GM19372 (cell line): ENCODE measurements around the gene HELB.

Source experiments
- ATAC-seq: cut with Tn5 transposase; IDR thresholded peaks from one replicate; pipeline ENCODE4 v1.9.1; 2021; ENCODE audit warnings: mild to moderate bottlenecking, low read depth, moderate library complexity; ENCODE audit not compliant: unreplicated experiment

HELB gene

DNA sequence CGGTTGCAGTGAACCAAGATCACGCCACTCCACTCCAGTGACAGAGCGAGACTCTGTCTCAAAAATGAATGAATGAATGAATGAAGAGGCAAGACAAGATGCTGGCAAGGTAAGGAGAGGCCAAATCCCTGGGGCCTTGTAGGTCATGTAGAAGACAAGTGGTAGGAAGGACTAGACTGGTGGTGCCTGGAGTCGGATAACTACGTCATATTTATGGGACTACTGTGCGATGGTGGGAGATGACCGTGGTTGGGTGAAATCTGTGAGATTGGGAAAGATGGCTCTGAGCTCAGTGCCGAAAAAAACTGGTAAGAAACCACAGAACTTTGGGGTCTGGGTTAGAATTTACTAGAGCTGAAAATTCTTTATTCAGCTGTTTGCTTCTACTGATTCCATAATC is 50.6 kb downstream of the HELB start:
- no peak for ATAC-seq

GRCh38 chr12:66354291-66354690 is 52.0 kb downstream of the HELB start:
- ATAC-seq: no peak

GRCh38 chr12:66359300-66359699 is 57.0 kb downstream of the HELB start:
- no peak for ATAC-seq

DNA sequence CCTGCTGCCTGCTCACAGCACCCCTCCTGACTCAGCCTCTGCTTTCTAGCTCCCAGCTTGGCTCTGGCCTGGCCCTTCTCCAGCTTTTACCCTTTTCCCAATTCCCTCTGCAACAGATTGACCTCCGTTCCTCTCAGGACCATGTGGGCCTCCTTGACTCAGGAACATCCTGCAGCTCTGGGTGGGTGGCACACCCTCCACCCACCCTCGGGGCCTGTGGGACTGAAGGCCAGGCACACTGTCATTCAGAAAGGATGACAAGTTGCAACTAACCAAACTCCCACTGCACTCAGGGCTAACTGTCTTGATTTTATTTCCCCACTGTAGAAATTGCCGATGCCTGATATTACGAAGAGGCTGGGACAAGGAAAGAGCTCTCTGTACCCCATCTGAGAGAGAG is 59.4 kb downstream of the HELB start:
- no peak for ATAC-seq

DNA sequence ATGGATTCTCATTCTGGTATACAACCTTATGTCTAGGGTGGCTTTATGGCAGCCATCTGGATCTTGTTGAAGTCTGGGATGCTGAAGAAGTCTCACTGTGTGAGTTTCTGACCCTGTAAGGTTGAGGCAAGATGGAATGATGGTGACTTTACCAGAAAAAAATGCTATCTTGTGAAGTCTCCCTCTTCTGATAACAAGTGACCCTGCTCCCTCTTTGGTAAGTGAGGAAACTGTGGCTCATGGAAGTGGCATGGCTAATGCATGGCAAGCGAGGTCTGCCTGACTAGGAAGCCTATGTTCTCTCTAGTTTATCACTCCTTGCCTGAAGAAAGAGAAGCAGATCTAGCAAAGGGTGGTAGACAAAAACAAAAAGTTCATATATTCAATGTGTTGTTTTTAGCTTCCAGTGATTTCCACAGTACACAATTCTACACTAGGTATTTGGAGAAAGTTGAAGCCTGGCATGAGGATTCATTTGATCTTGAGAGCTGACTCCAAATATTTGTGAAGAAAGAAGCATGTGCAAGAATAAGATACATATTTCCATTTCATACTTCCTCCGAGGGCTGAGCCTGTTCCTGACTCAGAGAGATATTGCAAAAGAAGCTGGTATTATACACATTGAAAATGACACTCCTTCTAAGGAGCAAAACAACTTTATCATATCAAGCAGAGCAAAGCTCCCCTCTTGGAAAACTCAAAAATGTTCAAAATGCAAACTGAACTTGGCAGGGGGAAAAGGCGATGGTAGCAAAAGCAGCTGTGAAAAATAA is 63.6 kb downstream of the HELB start:
- no peak for ATAC-seq

DNA sequence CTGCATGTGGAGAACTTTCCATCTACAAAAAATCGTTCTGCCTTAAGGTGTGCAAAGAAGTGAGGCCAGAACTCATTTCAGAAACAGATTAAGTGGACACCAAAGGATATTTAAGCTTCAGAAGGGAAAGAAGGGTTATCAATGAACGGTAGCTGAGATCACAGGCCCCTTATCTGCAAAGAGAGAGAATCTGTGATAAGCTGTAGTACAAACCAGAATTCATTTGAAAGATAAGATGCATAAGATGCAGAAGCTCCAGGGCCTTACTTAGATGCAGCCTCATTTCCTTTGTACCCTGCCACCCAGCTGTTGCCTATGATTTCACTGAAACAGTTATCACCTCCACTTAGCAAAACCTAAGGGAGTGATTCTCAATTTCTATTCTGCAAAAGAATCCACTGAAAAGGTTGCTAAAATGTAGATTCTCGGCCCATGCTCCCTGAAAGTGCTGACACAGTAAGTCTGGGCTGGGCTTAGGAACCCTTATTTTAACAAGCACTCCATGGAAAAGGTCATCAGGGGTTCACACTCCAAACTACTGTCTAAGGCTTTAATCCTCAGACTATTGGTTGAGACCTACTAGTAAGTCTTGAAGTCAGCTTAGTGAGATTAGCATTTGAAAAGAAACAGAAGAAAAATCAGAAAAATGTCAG is 64.8 kb downstream of the HELB start:
- ATAC-seq: no peak

GRCh38 chr12:66371982-66372381 is 69.7 kb downstream of the HELB start:
- ATAC-seq: no peak

DNA sequence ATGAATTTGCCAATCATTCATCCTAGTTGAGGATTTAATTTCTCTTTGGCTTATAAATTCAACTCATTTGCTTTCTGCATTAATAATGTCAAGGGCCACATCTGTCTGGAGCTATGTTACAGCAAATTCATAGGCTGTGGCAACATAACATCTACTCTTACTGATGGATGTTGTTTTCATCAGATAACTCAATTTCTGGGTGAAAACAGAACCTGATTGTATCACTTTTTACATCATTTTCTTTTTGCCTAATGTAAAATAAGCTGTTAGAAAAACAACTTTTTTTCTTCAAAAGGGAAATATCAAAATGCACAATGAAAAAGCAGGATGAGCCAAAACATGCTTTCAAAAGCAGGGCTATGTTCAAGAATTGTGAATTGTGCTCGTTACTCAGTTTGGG is 73.3 kb downstream of the HELB start:
- ATAC-seq: no peak

GRCh38 chr12:66379616-66380015 is 77.3 kb downstream of the HELB start:
- no peak for ATAC-seq

- no peak for ATAC-seq
These were observed 78.7 kb downstream of the HELB start for GRCh38 chr12:66380769-66381535.

- no peak for ATAC-seq
These were observed 84.8 kb downstream of the HELB start for GRCh38 chr12:66387117-66387516.
